Right ventricle myocardium superior (tissue), 1 donor: ENCODE results near the gene PPP1R1B. TPM values are rescaled to one million over a fixed set of nuclear protein-coding genes. Genes with fewer than 3 reads are reported as not detected.

Experiments
- ATAC-seq: fragments of 200-7000 bp; cut with Tn5 transposase; one replicate; pipeline ENCODE4 v1.9.1; 2020; ENCODE audit warnings: mild to moderate bottlenecking; ENCODE audit not compliant: poor library complexity
- DNase-seq: peaks from one replicate; pipeline ENCODE4 v3.0.0-alpha.2; 2020
- intact Hi-C: fragments of 100-400 bp; cut with DNase I; formaldehyde crosslinking; loops from one replicate; pipeline ENCODE4 v1.11.2; 2022
- total RNA-seq: library from RNA; stranded (reverse); fragmentation: NEBNext Ultra II Directional; extraction: Animal tissue kit (Norgen Biotek cat#: 25700); gene quantifications from one replicate; pipeline ENCODE4 v1.2.1, GENCODE V29; 2021
- donor health status: DM: no; HTN: yes; CAD: no; lungs with severe emphysema.

Gene PPP1R1B
- total RNA-seq, 1 donor from 2014 or later: 0.35 TPM

- intact Hi-C loops: no loop called here
- no peak for ATAC-seq
- no peak for DNase-seq
Measured at GRCh38 chr17:39611401-39612112, 15.2 kb upstream of the PPP1R1B start.

DNA sequence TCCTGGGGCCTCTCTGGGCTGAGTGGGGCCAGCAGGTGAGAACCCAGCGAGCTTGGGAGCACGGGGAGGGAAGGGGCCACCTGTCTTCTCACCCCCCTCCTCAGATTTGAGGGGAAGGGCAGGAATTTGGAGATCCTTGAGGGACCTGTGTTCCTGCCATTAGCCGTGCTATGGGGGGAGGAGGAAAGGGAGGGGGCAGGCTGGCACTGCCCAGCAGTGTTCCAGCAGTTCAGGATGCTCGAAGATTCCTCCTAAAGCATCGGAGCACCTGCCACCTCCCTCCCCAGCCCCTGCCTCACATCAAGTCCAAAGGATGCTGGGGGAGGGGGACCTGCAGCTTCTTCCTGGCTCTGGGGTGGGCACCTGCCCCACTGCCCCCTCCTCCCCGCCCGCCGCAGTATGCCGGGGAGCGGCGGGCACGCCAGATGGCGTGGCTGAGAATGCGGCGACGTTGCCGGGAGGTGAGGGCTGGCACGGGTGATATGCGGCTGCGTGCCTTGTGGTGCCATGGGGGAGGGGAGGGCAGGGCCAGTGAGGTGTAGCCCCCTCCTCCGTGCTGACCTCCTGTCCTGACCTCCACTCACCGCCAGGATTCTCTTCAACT lies 14.4 kb upstream of the PPP1R1B start:
- DNase-seq (no peak), ATAC-seq (no peak)
- intact Hi-C loops: no loop called here

DNA sequence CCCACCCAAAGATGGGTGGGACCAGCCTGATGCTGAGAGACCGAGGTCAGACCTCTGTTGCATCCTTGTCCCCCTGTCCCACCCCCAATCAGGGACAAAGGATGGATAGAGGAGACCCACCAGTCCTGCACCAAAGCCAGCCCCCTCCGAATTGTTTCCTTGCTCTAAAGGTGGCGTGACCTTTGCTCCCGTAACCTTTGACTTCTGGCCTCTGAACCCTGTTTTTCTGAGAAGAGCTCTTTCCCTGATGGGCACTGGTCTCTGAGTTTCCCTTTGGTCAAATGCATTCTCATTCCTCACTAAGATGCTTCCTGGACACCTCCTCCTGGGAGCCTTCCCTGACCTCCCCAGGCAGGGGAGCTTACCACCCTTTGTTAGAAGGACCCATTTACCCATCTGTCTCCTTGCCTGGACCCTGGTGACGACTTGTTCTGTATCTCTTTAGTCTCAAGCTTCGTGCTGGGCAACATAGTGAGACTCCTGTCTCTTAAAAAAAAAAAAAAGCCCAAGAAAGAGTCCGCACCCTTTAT lies 13.8 kb upstream of the PPP1R1B start:
- ATAC-seq (no peak), DNase-seq (no peak)
- intact Hi-C loops: no loop called here

DNA sequence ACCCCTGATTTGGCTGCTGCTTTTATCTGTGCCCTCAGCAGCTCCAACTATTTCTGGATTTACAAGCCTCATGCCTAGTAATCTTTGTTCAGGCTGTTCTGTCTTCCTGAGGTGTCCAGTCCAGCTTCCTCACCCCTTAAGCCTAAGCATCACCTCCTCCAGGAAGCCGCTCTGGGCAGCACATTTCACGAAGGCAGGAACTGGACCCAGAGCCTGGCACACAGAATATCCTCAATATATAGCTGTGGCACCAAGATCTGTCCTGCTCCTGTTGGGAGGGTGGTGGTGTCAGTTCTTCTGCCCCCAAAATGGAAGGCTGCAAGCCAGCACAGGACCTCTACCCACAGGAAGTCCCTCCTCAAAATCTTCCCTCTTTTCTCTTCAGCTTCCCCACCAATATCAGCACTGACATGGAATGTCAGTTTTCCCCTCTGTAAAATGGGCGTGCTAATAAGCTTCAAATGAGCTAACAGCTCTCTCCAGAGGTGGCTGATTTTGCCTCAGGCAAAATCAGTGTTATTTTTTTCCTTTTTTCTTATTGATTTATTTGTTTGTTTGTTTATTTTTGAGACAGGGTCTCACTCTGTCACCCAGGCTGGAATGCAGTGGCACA lies 12.1 kb upstream of the PPP1R1B start:
- intact Hi-C loops: no loop called here
- no peak for DNase-seq

GRCh38 chr17:39615434-39615833 lies 11.3 kb upstream of the PPP1R1B start:
- DNase-seq: no peak
- intact Hi-C loops: no loop called here
- no peak for ATAC-seq

More for the DNA sequence above, 12.1 kb upstream of the PPP1R1B start:
- no peak for ATAC-seq

GRCh38 chr17:39617100-39617445 lies 9.7 kb upstream of the PPP1R1B start:
- ATAC-seq: no peak
- no peak for DNase-seq
- intact Hi-C loops: no loop called here

DNA sequence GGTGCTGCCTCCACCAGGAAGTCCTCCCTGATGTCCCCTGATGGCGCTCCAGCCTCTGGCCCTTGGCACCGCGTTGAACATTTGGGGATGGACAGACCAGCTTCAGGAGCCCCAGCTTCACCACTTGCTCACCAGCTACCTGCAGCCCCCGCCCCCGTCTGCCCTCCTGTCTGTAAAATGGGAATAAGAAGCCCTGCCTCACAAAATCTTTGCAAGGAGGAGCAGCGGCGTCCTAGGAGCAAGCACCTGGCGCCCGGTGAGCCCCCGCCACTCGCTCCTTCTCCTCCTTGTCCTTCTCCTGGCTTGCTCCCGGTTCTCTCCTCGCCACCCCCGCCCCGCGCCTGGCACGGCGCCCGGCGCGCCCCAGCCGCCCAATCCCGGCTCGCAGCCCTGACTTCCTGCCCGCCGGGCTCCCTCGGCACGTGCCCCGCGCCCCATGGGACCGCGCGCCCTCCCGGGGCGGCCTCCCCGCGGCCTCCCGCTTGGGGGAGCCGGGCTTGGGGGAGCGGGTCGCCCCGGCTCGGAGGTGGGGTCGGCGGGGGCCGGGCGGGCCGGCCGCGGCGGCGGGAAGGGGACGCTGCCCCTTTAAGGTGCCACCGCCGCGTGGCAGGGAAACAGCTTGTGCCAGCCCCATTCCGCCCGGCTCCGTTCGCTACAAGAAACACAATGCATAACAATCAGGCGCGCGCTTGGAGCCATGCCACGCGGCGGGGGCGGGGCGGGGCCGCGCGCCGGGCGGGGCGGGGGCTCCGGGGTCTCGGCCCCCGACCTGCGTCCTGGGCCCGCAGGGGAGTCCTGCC lies 9.1 kb upstream of the PPP1R1B start:
- DNase-seq (peak; percentile 78), ATAC-seq (peak; percentile 49)
- intact Hi-C loops: no loop called here

- intact Hi-C loops: no loop called here
- DNase-seq (peak; percentile 62), ATAC-seq (no peak)
Measured at GRCh38 chr17:39618246-39618913, 8.4 kb upstream of the PPP1R1B start.

GRCh38 chr17:39618956-39619785 lies 7.6 kb upstream of the PPP1R1B start:
- DNase-seq (no peak), ATAC-seq (no peak)
- intact Hi-C loops: no loop called here

GRCh38 chr17:39619786-39620101 lies 7.0 kb upstream of the PPP1R1B start:
- intact Hi-C loops: loop anchor here (5.0 kb wide), 1 partner anchor 133 kb away; no protein-coding TSS in a partner anchor
- ATAC-seq (no peak), DNase-seq (no peak)

DNA sequence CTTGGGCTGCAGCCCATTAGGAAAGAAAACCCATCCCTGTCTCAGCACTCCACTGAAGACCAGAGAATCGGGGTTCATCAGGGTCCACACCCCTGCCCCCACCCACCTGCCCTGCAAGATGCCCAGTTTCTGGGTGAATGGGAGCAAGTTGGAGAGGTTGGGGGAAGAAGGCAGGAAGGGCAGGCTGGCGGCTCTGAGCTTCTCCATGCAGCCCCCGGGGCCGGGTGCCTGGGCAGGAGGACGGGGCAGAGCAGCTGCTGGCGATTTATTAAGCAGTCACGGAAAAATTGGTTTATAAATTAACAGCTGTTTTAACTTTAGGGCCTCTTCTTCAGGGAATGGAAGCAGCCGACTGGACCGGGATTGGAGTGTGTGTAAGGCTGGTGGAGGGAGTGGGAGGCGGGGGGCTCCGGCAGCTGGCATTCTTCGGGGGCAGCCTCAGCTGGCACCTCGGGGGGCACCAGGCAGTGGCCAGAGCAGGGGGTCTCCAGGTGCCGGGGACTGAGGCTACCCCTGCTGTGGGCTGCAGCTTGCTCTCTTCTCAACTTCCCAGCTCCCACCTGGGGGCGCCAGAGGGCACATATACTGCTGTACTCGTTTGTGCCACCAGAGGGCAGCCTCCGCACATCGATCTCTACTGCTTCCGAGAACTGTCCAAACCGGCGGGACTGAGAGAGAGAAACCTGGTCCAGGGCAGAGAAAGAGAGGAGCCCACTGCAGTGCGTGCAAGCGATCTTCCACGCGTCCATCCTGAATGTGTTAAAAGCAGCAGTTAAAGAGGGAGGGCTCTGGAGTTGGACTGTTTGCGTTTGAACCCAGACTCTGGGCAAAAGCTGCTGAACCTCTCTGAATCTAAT lies 5.0 kb upstream of the PPP1R1B start:
- peak; percentile 79 for ATAC-seq
- peak; percentile 92 for DNase-seq
- intact Hi-C loops: loop anchor here (2.0 to 5.0 kb wide), 2 partner anchors 73 to 131 kb away; no protein-coding TSS in a partner anchor

DNA sequence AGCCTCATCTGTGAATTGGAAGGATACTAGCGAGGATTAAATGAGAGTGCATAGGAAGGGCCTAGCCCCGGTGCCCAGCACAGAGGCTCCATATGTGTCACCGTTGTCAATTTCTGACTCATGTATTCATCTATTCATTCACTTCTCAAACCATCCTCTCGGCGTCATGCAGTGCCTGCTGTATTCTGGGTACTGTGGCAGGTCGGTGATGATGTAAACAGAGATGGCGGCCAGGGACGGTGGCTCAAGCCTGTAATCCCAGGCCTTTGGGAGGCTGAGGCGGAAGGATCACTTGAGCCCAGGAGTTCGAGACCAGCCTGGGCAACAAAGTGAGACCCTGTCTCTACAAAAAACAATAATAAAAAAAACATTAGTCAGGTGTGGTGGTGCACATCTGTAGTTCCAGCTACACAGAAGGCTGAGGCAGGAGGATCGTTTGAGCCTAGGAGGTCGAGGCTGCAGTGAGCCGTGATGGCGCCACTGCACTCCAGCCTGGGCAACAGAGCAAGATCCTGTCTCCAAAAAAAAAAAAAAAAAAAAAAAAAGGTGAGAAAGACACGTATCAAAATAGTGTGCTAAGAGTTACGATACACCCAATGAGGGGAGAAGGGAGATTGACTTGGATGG lies 4.3 kb upstream of the PPP1R1B start:
- intact Hi-C loops: loop anchor here (2.0 to 5.0 kb wide), 2 partner anchors 74 to 130 kb away; no protein-coding TSS in a partner anchor
- ATAC-seq (no peak), DNase-seq (no peak)

DNA sequence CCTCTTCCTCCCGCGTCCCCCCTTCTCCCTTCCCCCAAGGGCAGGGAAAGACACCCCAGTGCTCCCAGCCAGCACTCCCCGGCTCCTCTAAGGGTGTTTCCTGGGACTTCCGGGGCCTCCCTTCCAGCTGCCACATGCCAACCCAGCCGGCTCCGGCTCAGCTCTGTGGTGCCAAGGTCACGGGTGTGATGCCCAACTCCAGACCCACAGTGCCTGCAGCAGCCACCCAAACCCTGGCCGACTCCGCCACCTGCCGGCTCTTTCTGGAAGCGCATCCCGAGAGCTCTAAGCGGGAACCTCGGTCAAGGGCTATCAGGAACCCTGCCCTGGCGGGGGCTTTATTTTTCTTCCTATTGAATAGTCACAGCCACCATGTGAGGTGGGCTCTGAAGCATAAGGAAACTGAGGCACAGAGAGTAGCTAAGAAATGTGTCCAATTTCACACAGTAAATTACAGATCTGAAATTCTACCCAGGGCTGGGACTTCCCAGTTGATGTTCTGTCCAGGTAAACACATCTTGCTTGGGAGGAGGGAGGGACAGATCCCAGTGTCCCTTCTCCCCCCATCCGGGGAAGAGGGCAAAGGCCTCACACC lies 3.3 kb upstream of the PPP1R1B start:
- ATAC-seq: peak; percentile 85
- intact Hi-C loops: loop anchor here (2.0 to 5.0 kb wide), 2 partner anchors 75 to 129 kb away; no protein-coding TSS in a partner anchor
- peak; percentile 93 for DNase-seq

DNA sequence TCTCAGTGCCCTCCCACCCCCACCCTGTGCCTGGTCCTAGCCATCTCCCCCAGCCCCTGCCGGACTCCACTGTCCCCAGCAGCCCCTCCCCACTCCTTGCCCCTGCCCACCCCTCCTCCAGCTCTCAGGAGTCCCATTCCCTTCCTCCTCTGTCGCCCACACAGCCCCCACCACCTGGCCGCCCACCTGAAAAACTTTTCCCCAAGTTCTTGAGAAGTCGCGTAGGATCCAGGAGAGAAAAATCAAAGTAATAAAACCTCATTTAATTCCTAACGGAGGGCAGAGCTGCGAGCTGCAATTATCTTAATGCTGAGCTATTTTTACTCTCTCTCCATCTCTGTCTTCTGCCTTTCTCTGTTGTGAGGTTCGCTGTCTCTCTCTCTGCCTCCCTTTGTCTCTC lies 2.4 kb upstream of the PPP1R1B start:
- ATAC-seq (no peak), DNase-seq (no peak)
- intact Hi-C loops: loop anchor here (5.0 kb wide), 1 partner anchor 128 kb away; no protein-coding TSS in a partner anchor

- no peak for ATAC-seq
- intact Hi-C loops: no loop called here
Measured at GRCh38 chr17:39625198-39625785, 1.5 kb upstream of the PPP1R1B start.

More at GRCh38 chr17:39625198-39625785, 1.5 kb upstream of the PPP1R1B start:
- DNase-seq: no peak
